ENCODE results near the gene KAT8. TPM values are rescaled to one million over a fixed set of nuclear protein-coding genes. Genes with fewer than 3 reads are reported as not detected.
A peak's percentile ranks its signal among the peaks of the same experiment; 100 is the strongest.

Gene KAT8
- total and polyA plus RNA-seq, 2 experiments from 2014 or later, result 63.0 to 112 TPM

DNA sequence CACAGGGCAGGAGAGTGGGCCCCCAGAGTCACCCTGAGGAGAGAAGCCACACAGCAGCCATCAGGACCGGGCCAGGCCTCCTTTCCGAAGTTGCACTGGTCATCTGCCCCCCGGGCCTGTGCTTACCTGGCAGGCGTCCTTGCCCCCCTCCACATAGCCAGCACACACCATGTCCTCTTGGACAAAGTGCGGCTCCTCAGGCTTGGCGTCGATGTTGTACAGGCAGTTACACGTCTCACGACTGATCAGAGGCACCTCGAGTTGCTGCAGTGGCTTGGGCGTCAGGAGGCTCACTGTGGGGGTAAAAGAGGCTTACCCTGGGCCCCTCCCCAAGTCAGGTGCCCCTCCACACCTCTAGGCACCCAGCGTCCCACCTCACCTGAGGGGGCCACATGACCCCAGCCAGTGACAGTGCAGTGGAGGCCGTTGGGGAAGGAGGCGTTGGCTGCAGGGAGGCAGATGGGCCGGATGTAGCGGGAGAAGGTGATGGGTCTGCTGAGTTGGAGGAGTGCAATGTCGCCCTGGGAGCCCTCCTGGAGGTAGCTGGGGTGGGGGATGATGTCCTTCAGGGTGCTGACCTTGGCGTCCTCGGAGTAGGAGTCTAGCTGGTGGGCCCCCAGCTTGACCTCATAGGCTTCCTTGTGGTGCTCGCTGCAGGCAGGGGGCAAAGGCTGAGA, 15.0 kb downstream of the KAT8 start:
- H3K27me3 ChIP-seq, result no peaks in the 10 kb centered on the region
- no peak overlapping the region for H3K4me3 ChIP-seq
- H3K9me3 ChIP-seq (ENCODE audit: low read depth), result no peaks in the 10 kb centered on the region
- H3K4me1 ChIP-seq (ENCODE audit: low read depth), result peaks cover 7% of the 10 kb centered on the region
- TF ChIP-seq, protein P1, sequence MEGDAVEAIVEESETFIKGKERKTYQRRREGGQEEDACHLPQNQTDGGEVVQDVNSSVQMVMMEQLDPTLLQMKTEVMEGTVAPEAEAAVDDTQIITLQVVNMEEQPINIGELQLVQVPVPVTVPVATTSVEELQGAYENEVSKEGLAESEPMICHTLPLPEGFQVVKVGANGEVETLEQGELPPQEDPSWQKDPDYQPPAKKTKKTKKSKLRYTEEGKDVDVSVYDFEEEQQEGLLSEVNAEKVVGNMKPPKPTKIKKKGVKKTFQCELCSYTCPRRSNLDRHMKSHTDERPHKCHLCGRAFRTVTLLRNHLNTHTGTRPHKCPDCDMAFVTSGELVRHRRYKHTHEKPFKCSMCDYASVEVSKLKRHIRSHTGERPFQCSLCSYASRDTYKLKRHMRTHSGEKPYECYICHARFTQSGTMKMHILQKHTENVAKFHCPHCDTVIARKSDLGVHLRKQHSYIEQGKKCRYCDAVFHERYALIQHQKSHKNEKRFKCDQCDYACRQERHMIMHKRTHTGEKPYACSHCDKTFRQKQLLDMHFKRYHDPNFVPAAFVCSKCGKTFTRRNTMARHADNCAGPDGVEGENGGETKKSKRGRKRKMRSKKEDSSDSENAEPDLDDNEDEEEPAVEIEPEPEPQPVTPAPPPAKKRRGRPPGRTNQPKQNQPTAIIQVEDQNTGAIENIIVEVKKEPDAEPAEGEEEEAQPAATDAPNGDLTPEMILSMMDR (IDR thresholded peaks at IDR 0.05; ENCODE audit: low read depth, low read length), result no peak
- H3K27ac ChIP-seq, result peak overlapping the region; percentile 23
- H3K36me3 ChIP-seq, result peaks cover 17% of the 10 kb centered on the region
- no peak for DNase-seq (ENCODE audit: low read depth in 1 of 2, low spot score in 1 of 2)

DNA sequence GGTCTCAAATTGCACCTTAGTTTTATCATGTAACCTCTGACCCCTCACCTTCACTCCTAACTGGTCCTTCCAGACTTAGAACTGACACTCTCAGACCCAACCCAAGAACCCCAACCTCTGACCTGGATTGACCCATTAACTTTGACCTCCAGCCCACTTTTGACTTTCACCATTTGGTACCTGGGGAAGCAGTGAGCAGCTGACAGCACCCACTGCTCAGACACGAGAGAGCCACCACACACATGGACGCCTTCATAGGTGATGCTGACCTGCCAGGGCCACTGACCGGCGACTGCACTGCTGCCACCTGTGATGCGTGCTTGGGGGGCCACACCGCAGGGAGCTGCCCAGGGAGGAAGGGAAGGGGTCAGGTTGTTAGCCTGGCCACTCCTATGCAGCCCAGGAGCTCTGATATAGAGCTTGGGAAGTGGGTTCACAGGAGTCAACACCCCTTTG, 15.6 kb downstream of the KAT8 start:
- DNase-seq (ENCODE audit: low read depth in 1 of 2, low spot score in 1 of 2), result no peak
- TF ChIP-seq, protein P1 (IDR thresholded peaks at IDR 0.05; ENCODE audit: low read depth, low read length), result no peak
- Histone ChIP-seq H3K9me3 (ENCODE audit: low read depth) (no peaks in the 10 kb centered on the region), H3K27ac (no peak overlapping the region), H3K36me3 (peaks cover 16% of the 10 kb centered on the region), H3K4me1 (ENCODE audit: low read depth) (peaks cover 7% of the 10 kb centered on the region), H3K4me3 (no peak overlapping the region), H3K27me3 (no peaks in the 10 kb centered on the region)

DNA sequence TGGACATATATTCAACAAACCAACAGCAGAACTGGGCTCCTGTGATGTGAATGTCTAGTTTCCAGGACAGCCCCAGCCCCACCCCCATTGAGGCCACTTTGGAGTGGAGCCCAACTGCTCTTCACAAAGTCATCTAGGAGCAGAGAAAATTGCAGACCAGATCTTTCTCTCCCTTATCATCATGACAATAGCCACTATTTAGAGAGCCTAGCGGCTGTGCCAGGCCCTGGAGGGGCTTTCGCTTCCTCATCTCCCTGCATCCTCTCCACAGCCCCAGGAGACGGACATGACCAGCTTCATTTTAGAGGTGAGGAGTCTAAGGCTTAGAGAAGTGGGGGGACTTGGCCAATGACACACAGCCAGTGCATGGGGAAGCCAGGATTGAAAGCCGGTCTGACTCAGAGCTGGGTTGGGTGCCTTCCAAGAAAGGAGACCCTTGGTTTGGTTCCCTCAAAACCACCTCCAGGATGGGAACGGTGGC, 16.7 kb downstream of the KAT8 start:
- no peak for DNase-seq (ENCODE audit: low read depth in 1 of 2, low spot score in 1 of 2)
- Histone ChIP-seq H3K9me3 (ENCODE audit: low read depth) (no peaks in the 10 kb centered on the region), H3K27me3 (no peaks in the 10 kb centered on the region), H3K36me3 (peaks cover 16% of the 10 kb centered on the region), H3K4me1 (ENCODE audit: low read depth) (peaks cover 7% of the 10 kb centered on the region), H3K27ac (peak overlapping the region; percentile 43), H3K4me3 (no peak overlapping the region)
- TF ChIP-seq, protein P1 (IDR thresholded peaks at IDR 0.05; ENCODE audit: low read depth, low read length), result no peak

DNA sequence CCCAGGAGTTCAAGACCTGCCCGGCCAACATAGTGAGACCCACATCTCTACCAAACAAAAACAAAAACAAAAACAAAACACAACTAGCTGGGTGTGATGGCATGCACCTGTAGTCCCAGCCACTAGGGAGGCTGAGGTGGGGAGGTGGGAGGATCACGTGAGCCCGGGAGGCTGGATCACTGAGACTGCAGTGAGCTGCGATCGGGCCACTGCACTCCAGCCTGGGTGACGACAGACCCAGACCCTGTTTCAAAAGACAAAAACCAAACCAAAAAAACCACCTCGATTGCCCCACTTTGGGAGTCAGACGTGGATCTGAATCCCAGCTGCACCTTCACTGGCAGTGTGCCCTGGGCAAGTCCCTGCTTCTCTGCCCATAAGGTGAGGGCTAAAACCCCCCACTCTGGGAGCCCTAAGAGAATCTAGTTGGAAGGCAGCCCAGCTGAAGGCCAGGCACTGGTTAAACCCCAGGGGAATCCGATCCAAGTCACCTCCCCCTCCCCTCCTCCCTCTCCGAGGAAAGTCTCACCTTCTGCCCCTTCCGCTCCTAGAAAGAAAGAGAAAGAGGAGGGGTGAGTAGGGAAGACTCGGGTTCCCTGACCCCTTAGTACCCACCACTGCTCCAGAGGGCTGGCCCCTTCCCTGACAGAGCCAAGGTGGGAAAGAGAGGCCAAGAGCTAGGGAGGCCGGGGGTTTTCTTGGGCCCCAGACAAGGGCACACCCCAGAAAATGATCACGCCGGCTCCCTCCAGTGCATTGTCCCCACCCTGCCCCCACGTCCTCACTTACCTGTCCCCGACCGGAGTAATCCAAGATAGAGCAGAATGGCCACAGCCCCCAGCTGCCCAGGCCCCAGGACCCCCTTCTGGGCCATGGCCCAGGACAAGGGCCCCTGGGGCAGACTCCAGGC, 17.4 kb downstream of the KAT8 start:
- DNase-seq (ENCODE audit: low read depth in 1 of 2, low spot score in 1 of 2), result peak; percentile 27 to 52
- TF ChIP-seq, protein P1 (IDR thresholded peaks at IDR 0.05; ENCODE audit: low read depth, low read length), result no peak
- Histone ChIP-seq H3K9me3 (ENCODE audit: low read depth) (no peaks in the 10 kb centered on the region), H3K27me3 (no peaks in the 10 kb centered on the region), H3K4me3 (peak overlapping the region; percentile 19), H3K4me1 (ENCODE audit: low read depth) (peaks cover 7% of the 10 kb centered on the region), H3K27ac (no peak overlapping the region), H3K36me3 (peaks cover 13% of the 10 kb centered on the region)

DNA sequence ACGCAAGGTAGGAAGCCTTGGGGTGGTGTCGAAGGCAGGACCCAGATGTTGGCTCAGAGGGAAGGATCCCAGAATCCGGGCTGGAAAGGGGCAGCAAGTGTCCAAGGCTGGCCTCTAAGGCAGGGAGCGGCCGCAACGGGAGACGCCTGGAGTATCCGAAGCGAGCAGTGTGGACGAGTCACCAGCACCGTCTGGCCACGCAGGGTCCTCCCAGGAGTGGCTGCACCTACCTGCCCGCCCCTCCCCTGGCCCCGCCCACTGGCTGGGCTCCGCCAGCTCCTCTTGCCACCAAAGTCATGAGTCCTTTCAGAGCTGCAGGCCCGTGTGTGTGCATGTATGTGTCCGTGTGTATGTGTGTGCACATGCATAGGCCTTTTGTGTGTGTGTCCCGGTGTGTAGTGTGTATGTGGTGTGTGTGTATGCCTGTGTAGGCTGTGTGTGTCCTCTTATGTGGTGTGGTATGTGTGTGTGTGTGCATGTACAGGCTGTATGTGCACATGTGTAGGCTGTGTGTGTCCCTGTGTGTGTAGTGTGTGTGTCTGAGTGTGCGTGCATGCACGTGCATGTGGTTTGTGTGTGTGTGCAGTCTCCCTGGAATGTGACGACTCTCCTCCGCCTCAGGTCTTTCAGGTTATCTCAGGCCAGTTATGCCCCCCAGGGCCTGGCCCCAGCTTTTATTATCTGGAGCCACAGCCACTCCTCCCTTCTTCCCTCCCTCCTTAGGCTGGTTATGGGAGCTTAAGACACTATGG, 18.2 kb downstream of the KAT8 start, which contains the start of gene PRSS8:
TSS of gene PRSS8 (minus strand) at position 193 of the 752 bp plus-strand sequence. CDS start 229 bp downstream, outside the sequence.
- Histone ChIP-seq H3K36me3 (peaks cover 5% of the 10 kb centered on the region), H3K9me3 (ENCODE audit: low read depth) (no peaks in the 10 kb centered on the region), H3K27me3 (no peaks in the 10 kb centered on the region), H3K4me1 (ENCODE audit: low read depth) (peaks cover 7% of the 10 kb centered on the region), H3K4me3 (peak within 1 kb of the TSS; percentile 19), H3K27ac (no peak within 1 kb of the TSS)
- peak in 1 of 2 donors; percentile 40 for DNase-seq (ENCODE audit: low read depth in 1 of 2, low spot score in 1 of 2)
- TF ChIP-seq, protein P1 (IDR thresholded peaks at IDR 0.05; ENCODE audit: low read depth, low read length), result no peak
